SH-SY5Y (cell line): ENCODE results near the gene TICAM1.

Experiments
- GATA2 ChIP-seq: IDR thresholded peaks from 2 replicates; pipeline ENCODE4 v1.6.1; 2011; ENCODE audit warnings: mild to moderate bottlenecking, low read depth, low read length
- GATA3 ChIP-seq: IDR thresholded peaks from 2 replicates; pipeline ENCODE4 v1.6.1; 2011; ENCODE audit warnings: low read depth, mild to moderate bottlenecking, low read length, moderate library complexity

Gene TICAM1

GRCh38 chr19:4831304-4831978 lies at the start of gene TICAM1:
Gene TICAM1 (minus strand): TSS chr19:4831712. CDS start chr19:4818377, 13,335 bp downstream.
- no peak for TF ChIP-seq GATA3
- TF ChIP-seq GATA2: no peak

- TF ChIP-seq GATA2 (no peak), GATA3 (no peak)
Measured at GRCh38 chr19:4879041-4879440, 47.5 kb upstream of the TICAM1 start.

GRCh38 chr19:4878491-4878968 lies 47.0 kb upstream of the TICAM1 start:
- TF ChIP-seq GATA3: no peak
- no peak for TF ChIP-seq GATA2

- TF ChIP-seq GATA3: no peak
- no peak for TF ChIP-seq GATA2
Measured at GRCh38 chr19:4877753-4878490, 46.4 kb upstream of the TICAM1 start.

- TF ChIP-seq GATA2: no peak
- TF ChIP-seq GATA3: no peak
Measured at GRCh38 chr19:4873930-4874329, 42.4 kb upstream of the TICAM1 start.

GRCh38 chr19:4871711-4872110 lies 40.2 kb upstream of the TICAM1 start:
- TF ChIP-seq GATA3: no peak
- TF ChIP-seq GATA2: no peak

GRCh38 chr19:4870025-4870700 lies 38.7 kb upstream of the TICAM1 start:
- TF ChIP-seq GATA3: no peak
- no peak for TF ChIP-seq GATA2

GRCh38 chr19:4868286-4868834 lies 36.8 kb upstream of the TICAM1 start:
- TF ChIP-seq GATA3: no peak
- no peak for TF ChIP-seq GATA2

- TF ChIP-seq GATA3 (no peak), GATA2 (no peak)
Measured at GRCh38 chr19:4867534-4868285, 36.2 kb upstream of the TICAM1 start, which contains the start of gene PLIN3. Gene PLIN3 (minus strand): TSS chr19:4867667. CDS start chr19:4861394, 6,273 bp downstream.

GRCh38 chr19:4866595-4867424 lies 35.3 kb upstream of the TICAM1 start:
- TF ChIP-seq GATA3 (no peak), GATA2 (no peak)

GRCh38 chr19:4861147-4861546 lies 29.6 kb upstream of the TICAM1 start:
- TF ChIP-seq GATA3 (no peak), GATA2 (no peak)

GRCh38 chr19:4859697-4860096 lies 28.2 kb upstream of the TICAM1 start:
- TF ChIP-seq GATA2 (no peak), GATA3 (no peak)

- TF ChIP-seq GATA3: no peak
- no peak for TF ChIP-seq GATA2
Measured at GRCh38 chr19:4852484-4852883, 21.0 kb upstream of the TICAM1 start.
